ENCODE results near the gene YJEFN3. TPM values are rescaled to one million over a fixed set of nuclear protein-coding genes. Genes with fewer than 3 reads are reported as not detected.

Gene YJEFN3
- total and polyA plus RNA-seq, 7 donors = 1.00 to 2.9 (median 1.4) TPM

GRCh38 chr19:19488875-19489690 is 39.6 kb upstream of the YJEFN3 start:
- intact Hi-C loops (cut with DNase I) = loop anchor here in 1 of 2 donors (5.0 kb wide), 1 partner anchor 107 kb away; no protein-coding TSS in a partner anchor
- H3K27ac ChIP-seq = peak overlapping the region; percentile 67
- no peaks in the 10 kb centered on the region for H3K27me3 ChIP-seq (ENCODE audit: insufficient read depth in 3 of 3, low read length in 2 of 3)
- peaks cover 0 to 17% of the 10 kb centered on the region in 2 donors for H3K36me3 ChIP-seq (ENCODE audit: insufficient read depth in 1 of 2, low read depth in 1 of 2)
- H3K9me3 ChIP-seq = no peaks in the 10 kb centered on the region
- peaks cover 39% of the 10 kb centered on the region for H3K4me1 ChIP-seq
- peak overlapping the region; percentile 30 for H3K4me3 ChIP-seq
- DNase-seq (peak; percentile 69 to 88), ATAC-seq (peak; percentile 16 to 45 (median 32))
- WGBS, 3 donors = 34 to 46% (median 40%) methylated on average over 14 of the region's 14 CpGs
- TF ChIP-seq CTCF (IDR thresholded peaks at IDR 0.05) = no peak

GRCh38 chr19:19489804-19490204 is 38.9 kb upstream of the YJEFN3 start:
- peaks cover 37% of the 10 kb centered on the region for H3K4me1 ChIP-seq
- peak; percentile 34 to 50 (median 42) for ATAC-seq
- no peaks in the 10 kb centered on the region for H3K27me3 ChIP-seq (ENCODE audit: insufficient read depth in 3 of 3, low read length in 2 of 3)
- no peaks in the 10 kb centered on the region for H3K9me3 ChIP-seq
- WGBS, 3 donors = 38 to 51% (median 50%) methylated on average over 9 of the region's 9 CpGs
- DNase-seq = peak in 1 of 2 donors; percentile 61
- peak overlapping the region; percentile 67 for H3K27ac ChIP-seq
- H3K36me3 ChIP-seq (ENCODE audit: insufficient read depth in 1 of 2, low read depth in 1 of 2) = peaks cover 0 to 24% of the 10 kb centered on the region in 2 donors
- H3K4me3 ChIP-seq = peak overlapping the region; percentile 5
- intact Hi-C loops (cut with DNase I) = loop anchor here (1.0 to 5.0 kb wide), 3 partner anchors 108 to 123 kb away; no protein-coding TSS in a partner anchor
- no peak for TF ChIP-seq CTCF (IDR thresholded peaks at IDR 0.05)

GRCh38 chr19:19490214-19490968 is 38.3 kb upstream of the YJEFN3 start:
- Histone ChIP-seq H3K27me3 (ENCODE audit: insufficient read depth in 3 of 3, low read length in 2 of 3) (no peaks in the 10 kb centered on the region), H3K4me3 (peak overlapping the region; percentile 5), H3K36me3 (ENCODE audit: insufficient read depth in 1 of 2, low read depth in 1 of 2) (peaks cover 0 to 27% of the 10 kb centered on the region in 2 donors), H3K9me3 (no peaks in the 10 kb centered on the region), H3K27ac (peak overlapping the region; percentile 67), H3K4me1 (peaks cover 31% of the 10 kb centered on the region)
- peak; percentile 83 for TF ChIP-seq CTCF (IDR thresholded peaks at IDR 0.05)
- peak; percentile 62 to 84 (median 74) for ATAC-seq
- intact Hi-C loops (cut with DNase I) = loop anchor here (1.0 to 2.0 kb wide), 2 partner anchors 122 to 123 kb away; no protein-coding TSS in a partner anchor
- WGBS, 3 donors = 23 to 25% (median 25%) methylated on average over 20 of the region's 20 CpGs
- DNase-seq = peak; percentile 71 to 85

- intact Hi-C loops (cut with DNase I) = loop anchor here in 1 of 2 donors (2.0 kb wide), 1 partner anchor 123 kb away; no protein-coding TSS in a partner anchor
- ATAC-seq = peak in 1 of 4 donors; percentile 19
Measured at GRCh38 chr19:19491321-19492025, 37.2 kb upstream of the YJEFN3 start.

More at GRCh38 chr19:19491321-19492025, 37.2 kb upstream of the YJEFN3 start:
- 71 to 77% (median 74%) methylated on average over 15 of the region's 15 CpGs for WGBS, 3 donors
- H3K9me3 ChIP-seq = no peaks in the 10 kb centered on the region
- no peak for TF ChIP-seq CTCF (IDR thresholded peaks at IDR 0.05)
- H3K27me3 ChIP-seq (ENCODE audit: insufficient read depth in 3 of 3, low read length in 2 of 3) = no peaks in the 10 kb centered on the region
- peaks cover 30% of the 10 kb centered on the region for H3K4me1 ChIP-seq
- H3K27ac ChIP-seq = no peak overlapping the region
- peaks cover 0 to 38% of the 10 kb centered on the region in 2 donors for H3K36me3 ChIP-seq (ENCODE audit: insufficient read depth in 1 of 2, low read depth in 1 of 2)
- peak in 1 of 2 donors; percentile 52 for DNase-seq
- H3K4me3 ChIP-seq = no peak overlapping the region

All from psoas muscle (tissue), 8 donors.